GM12892 (cell line): ENCODE measurements around the gene SDK1.

ENCODE experiments used
- POLR2A ChIP-seq: IDR thresholded peaks from 2 replicates; pipeline ENCODE4 v1.6.1; 2011; ENCODE audit warnings: low read depth, low read length, control low read depth
- POLR2AphosphoS5 ChIP-seq: IDR thresholded peaks from 2 replicates; pipeline ENCODE4 v1.6.1; 2011; ENCODE audit warnings: low read depth, low read length, control low read depth

- TF ChIP-seq POLR2A (no peak), POLR2AphosphoS5 (no peak)
Measured at GRCh38 chr7:4000934-4001333, 699.9 kb downstream of the SDK1 start.
